Chondrocyte (in vitro differentiated cells): ENCODE measurements around the gene FETUB. TPM values are rescaled to one million over a fixed set of nuclear protein-coding genes. Genes with fewer than 3 reads are reported as not detected.

Source experiments
- DNase-seq: peaks from one replicate; pipeline ENCODE4 v3.0.0; 2021; ENCODE audit warnings: mixed read lengths, low spot score
- H3K27ac Mint-ChIP-seq: one replicate; pipeline ENCODE4 v1.8.0; 2021; ENCODE audit warnings: mild to moderate bottlenecking, moderate library complexity, mixed read lengths; ENCODE audit not compliant: unreplicated experiment
- H3K27me3 Mint-ChIP-seq: 2 replicates; pipeline ENCODE4 v1.8.0; 2021; ENCODE audit warnings: low read depth, mixed read lengths
- H3K36me3 Mint-ChIP-seq: 2 replicates; pipeline ENCODE4 v1.8.0; 2021; ENCODE audit warnings: low read depth, mixed read lengths
- H3K4me1 Mint-ChIP-seq: 2 replicates; pipeline ENCODE4 v1.8.0; 2021; ENCODE audit warnings: low read depth, mild to moderate bottlenecking, mixed read lengths
- H3K4me3 Mint-ChIP-seq: one replicate; pipeline ENCODE4 v1.8.0; 2021; ENCODE audit warnings: mild to moderate bottlenecking, moderate library complexity, mixed read lengths; ENCODE audit not compliant: unreplicated experiment
- H3K9me3 Mint-ChIP-seq: 2 replicates; pipeline ENCODE4 v1.8.0; 2021; ENCODE audit warnings: low read depth, mixed read lengths
- CTCF ChIP-seq: fragments of 200-600 bp; sonication (generic); IDR thresholded peaks from 2 replicates; pipeline ENCODE4 v1.5.0; 2021; ENCODE audit warnings: antibody characterized with exemption, mild to moderate bottlenecking, moderate library complexity
- total RNA-seq: library from RNA; stranded (reverse); gene quantifications from 3 replicates; pipeline ENCODE4 v1.2.1, GENCODE V29; 2021

The FETUB gene
- total RNA-seq, 1 donor from 2014 or later = not detected

GRCh38 chr3:186669378-186670084 is 29.3 kb downstream of the FETUB start:
- H3K27ac Mint-ChIP-seq = no peak overlapping the region
- peaks cover 29% of the 10 kb centered on the region for H3K27me3 Mint-ChIP-seq
- H3K36me3 Mint-ChIP-seq = no peaks in the 10 kb centered on the region
- DNase-seq = no peak
- H3K4me3 Mint-ChIP-seq = no peak overlapping the region
- no peaks in the 10 kb centered on the region for H3K9me3 Mint-ChIP-seq
- TF ChIP-seq CTCF = no peak
- no peaks in the 10 kb centered on the region for H3K4me1 Mint-ChIP-seq

GRCh38 chr3:186670155-186670554 is 30.0 kb downstream of the FETUB start:
- H3K4me1 Mint-ChIP-seq = no peaks in the 10 kb centered on the region
- no peak overlapping the region for H3K4me3 Mint-ChIP-seq
- H3K9me3 Mint-ChIP-seq = no peaks in the 10 kb centered on the region
- no peak for DNase-seq
- H3K27me3 Mint-ChIP-seq = peaks cover 34% of the 10 kb centered on the region
- no peak overlapping the region for H3K27ac Mint-ChIP-seq
- H3K36me3 Mint-ChIP-seq = no peaks in the 10 kb centered on the region
- no peak for TF ChIP-seq CTCF

GRCh38 chr3:186671051-186671450 is 30.9 kb downstream of the FETUB start:
- Mint-ChIP-seq H3K27me3 (peaks cover 36% of the 10 kb centered on the region), H3K9me3 (no peaks in the 10 kb centered on the region), H3K36me3 (no peaks in the 10 kb centered on the region), H3K4me1 (no peaks in the 10 kb centered on the region), H3K4me3 (no peak overlapping the region), H3K27ac (no peak overlapping the region)
- no peak for TF ChIP-seq CTCF
- DNase-seq = no peak

- Mint-ChIP-seq H3K27ac (no peak overlapping the region), H3K9me3 (no peaks in the 10 kb centered on the region), H3K36me3 (no peaks in the 10 kb centered on the region), H3K27me3 (peaks cover 68% of the 10 kb centered on the region), H3K4me1 (no peaks in the 10 kb centered on the region), H3K4me3 (no peak overlapping the region)
- TF ChIP-seq CTCF = no peak
- no peak for DNase-seq
Measured at GRCh38 chr3:186678604-186679003, 38.4 kb downstream of the FETUB start.

- no peaks in the 10 kb centered on the region for H3K36me3 Mint-ChIP-seq
- TF ChIP-seq CTCF = no peak
- no peak overlapping the region for H3K4me3 Mint-ChIP-seq
- H3K27ac Mint-ChIP-seq = no peak overlapping the region
- DNase-seq = no peak
- H3K4me1 Mint-ChIP-seq = no peaks in the 10 kb centered on the region
- no peaks in the 10 kb centered on the region for H3K9me3 Mint-ChIP-seq
- peaks cover 65% of the 10 kb centered on the region for H3K27me3 Mint-ChIP-seq
Measured at GRCh38 chr3:186679151-186679550, 39.0 kb downstream of the FETUB start.
